Left lung (tissue), 10 donors: ENCODE data around the gene FOXA1. TPM values are rescaled to one million over a fixed set of nuclear protein-coding genes. Genes with fewer than 3 reads are reported as not detected.

Source experiments
- ATAC-seq: fragments of 200-7000 bp; cut with Tn5 transposase; one replicate; pipeline ENCODE4 v1.9.1; 2020; ENCODE audit warnings: moderate library complexity
- DNase-seq, 4 donors: peaks; one replicate each; pipeline ENCODE4 v3.0.0-alpha.2; 2013 to 2020
- H3K27ac ChIP-seq, 2 donors: fragments of 200-600 bp; sonication (generic) in 1 of 2; one replicate each; pipeline versions ENCODE4 v1.5.0 to v1.8.0; 2020 to 2021
- H3K27me3 ChIP-seq, 2 donors: fragments of 200-600 bp; sonication (generic) in 1 of 2; one replicate each; pipeline versions ENCODE4 v1.5.0 to v1.8.0; 2020 to 2021
- H3K36me3 ChIP-seq, 2 donors: fragments of 200-600 bp; sonication (generic) in 1 of 2; one replicate each; pipeline versions ENCODE4 v1.5.0 to v1.8.0; 2020 to 2021
- H3K4me1 ChIP-seq, 2 donors: fragments of 200-600 bp; one replicate each; pipeline ENCODE4 v1.8.0; 2021
- H3K4me3 ChIP-seq, 2 donors: fragments of 200-600 bp; sonication (generic) in 1 of 2; one replicate each; pipeline versions ENCODE4 v1.5.0 to v1.8.0; 2020 to 2021; ENCODE audit warnings: mild to moderate bottlenecking in 1 of 2
- H3K9me3 ChIP-seq, 2 donors: fragments of 200-600 bp; sonication (generic) in 1 of 2; one replicate each; pipeline versions ENCODE4 v1.5.0 to v1.8.0; 2020 to 2021
- CTCF ChIP-seq, 2 donors: fragments of 200-600 bp; sonication (generic) in 1 of 2; IDR thresholded peaks; one replicate each; pipeline versions ENCODE4 v1.5.0 to v1.8.0; 2021; ENCODE audit warnings: antibody characterized with exemption in 2 of 2
- intact Hi-C, 2 donors: fragments of 100-400 bp; cut with DNase I; formaldehyde crosslinking; loops; one replicate each; pipeline versions ENCODE4 v1.11.2 to v1.14.2; 2022
- polyA plus RNA-seq, 6 donors: library from polyadenylated mRNA; unstranded; fragments of 120-200 nt; gene quantifications; one replicate each; pipeline ENCODE4 v1.2.1, GENCODE V29; 2013; ENCODE audit not compliant: insufficient read length in 6 of 6
- total RNA-seq, 2 donors: library from RNA; stranded (reverse); fragmentation: NEBNext Ultra II Directional; extraction: Animal tissue kit (Norgen Biotek cat#: 25700); gene quantifications; one replicate each; pipeline ENCODE4 v1.2.1, GENCODE V29; 2021
- donor health status: DM: no; HTN: yes; CAD: no.
- donor health status: DM: no; HTN: no; CAD: no.

The FOXA1 gene
- total and polyA plus RNA-seq, 8 donors = 30.2 to 52.9 (median 41.8) TPM

DNA sequence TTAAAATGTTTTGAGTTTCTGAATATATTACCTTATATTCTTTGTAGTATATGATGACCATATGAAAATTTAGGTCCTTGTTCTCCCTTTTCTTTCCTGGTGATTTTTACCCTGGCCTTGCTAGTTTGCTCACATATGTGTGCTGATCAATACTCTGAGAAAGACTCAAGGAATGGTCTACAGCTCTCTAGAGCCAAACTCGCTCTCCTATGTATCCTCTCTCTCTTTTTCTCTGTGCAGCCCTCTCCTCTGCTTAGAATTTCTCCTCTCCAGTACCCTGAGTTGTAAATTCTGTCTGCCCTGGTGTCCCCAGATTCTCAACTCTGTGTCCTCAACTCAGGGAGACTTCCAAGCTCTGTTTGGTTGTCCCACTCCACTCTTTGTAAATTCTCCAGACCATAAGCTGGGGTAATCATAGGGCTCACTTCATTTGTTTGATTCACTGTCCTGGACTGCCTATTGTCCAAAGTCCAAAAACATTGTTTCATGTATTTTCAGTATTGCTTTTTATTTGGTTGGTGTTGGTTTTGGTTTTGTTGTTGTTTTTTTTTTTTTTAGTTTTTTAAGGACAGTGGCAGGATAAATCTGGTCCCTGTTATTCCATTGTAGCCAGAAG, 41.0 kb downstream of the FOXA1 start:
- no peak for TF ChIP-seq CTCF (IDR thresholded peaks at IDR 0.05)
- Histone ChIP-seq H3K36me3 (no peaks in the 10 kb centered on the region), H3K4me3 (no peak overlapping the region), H3K27me3 (no peaks in the 10 kb centered on the region), H3K27ac (no peak overlapping the region), H3K9me3 (peaks cover 0 to 22% of the 10 kb centered on the region in 2 donors), H3K4me1 (no peaks in the 10 kb centered on the region)
- DNase-seq (no peak), ATAC-seq (no peak)
- intact Hi-C loops = no loop called here

DNA sequence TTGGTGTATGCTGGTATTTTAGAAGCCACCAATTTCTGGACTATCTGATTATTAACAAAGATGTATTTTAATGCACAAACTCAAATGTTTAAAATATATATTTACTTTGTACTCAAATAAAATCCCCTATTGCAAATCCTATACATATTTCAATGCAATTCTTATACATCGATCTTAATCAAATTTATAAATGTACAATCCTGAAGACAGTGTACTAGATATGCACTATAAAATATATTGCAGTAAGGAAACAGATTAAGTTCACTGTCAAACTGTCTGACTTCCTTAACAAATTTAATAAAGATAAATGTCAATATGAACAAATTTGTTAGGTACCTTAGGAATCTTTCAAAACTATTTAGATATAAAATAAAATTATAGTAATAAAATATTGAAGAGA, 43.9 kb downstream of the FOXA1 start:
- H3K9me3 ChIP-seq = peaks cover 0 to 13% of the 10 kb centered on the region in 2 donors
- TF ChIP-seq CTCF (IDR thresholded peaks at IDR 0.05) = no peak
- no peaks in the 10 kb centered on the region for H3K36me3 ChIP-seq
- DNase-seq = no peak
- intact Hi-C loops = no loop called here
- H3K27ac ChIP-seq = no peak overlapping the region
- no peak overlapping the region for H3K4me3 ChIP-seq
- no peaks in the 10 kb centered on the region for H3K27me3 ChIP-seq
- no peaks in the 10 kb centered on the region for H3K4me1 ChIP-seq
- no peak for ATAC-seq

DNA sequence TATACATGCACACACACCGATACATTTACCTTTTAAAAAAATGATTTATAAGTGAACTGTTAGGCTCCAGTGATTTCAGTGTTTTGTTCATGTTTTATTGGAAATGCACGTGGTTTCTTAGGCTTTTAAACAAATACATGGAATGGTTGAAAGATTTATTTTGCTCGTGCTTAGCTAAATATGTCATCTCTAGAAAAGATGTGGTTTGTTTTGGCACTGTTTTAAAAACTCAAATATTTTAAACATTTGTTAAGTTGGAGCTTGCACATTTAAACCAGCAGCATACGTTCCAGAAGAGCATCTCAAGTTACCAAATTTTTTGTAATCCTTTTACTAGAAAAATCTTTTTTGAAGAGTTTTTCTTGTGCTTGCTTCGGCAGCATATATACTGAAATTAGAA, 44.5 kb downstream of the FOXA1 start:
- peaks cover 0 to 13% of the 10 kb centered on the region in 2 donors for H3K9me3 ChIP-seq
- no peak overlapping the region for H3K27ac ChIP-seq
- H3K4me3 ChIP-seq = no peak overlapping the region
- no peaks in the 10 kb centered on the region for H3K27me3 ChIP-seq
- no peaks in the 10 kb centered on the region for H3K36me3 ChIP-seq
- no peak for TF ChIP-seq CTCF (IDR thresholded peaks at IDR 0.05)
- intact Hi-C loops = no loop called here
- no peak for ATAC-seq
- no peaks in the 10 kb centered on the region for H3K4me1 ChIP-seq
- DNase-seq = no peak

DNA sequence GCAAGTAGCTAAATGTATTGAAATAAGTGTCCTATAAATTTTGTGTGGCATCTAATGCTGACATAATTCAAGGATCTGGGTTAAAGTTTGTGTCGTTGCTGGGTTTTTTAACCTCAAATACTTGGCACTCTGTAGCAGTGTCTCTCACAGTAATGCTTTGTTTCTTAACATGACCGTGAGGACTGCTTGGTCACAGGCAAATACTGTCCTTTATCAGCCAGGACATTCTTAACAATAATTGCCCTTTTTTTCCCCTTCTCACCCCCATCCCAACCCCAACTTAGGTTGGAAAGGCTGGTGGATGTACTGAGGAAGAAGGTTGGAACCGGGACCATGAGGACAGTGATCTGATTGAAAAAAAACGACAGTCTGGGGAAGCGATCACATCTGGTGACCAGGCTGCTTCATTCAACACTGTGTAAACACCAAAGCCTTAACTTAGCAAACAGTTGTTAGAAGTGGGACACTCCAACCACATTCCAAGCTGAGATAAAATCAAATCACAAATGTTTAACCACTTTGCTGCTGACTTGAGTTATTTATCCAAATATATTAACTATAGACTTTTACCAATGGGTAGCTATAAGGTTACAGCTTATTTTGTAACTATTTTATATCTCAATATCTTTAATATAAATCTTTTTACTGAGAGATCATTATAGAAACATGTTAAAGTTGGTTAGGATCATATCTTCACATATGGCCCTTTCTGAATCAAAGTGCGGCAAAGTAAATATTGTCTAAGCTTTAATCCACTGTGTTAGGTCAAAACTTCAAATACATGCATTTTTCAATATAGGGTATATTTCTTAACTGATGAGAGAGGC, 48.2 kb downstream of the FOXA1 start:
- DNase-seq (peak in 1 of 4 donors; percentile 7), ATAC-seq (peak; percentile 88)
- no peaks in the 10 kb centered on the region for H3K27me3 ChIP-seq
- no peak for TF ChIP-seq CTCF (IDR thresholded peaks at IDR 0.05)
- no peaks in the 10 kb centered on the region for H3K36me3 ChIP-seq
- H3K27ac ChIP-seq = peak overlapping the region in 1 of 2 donors; percentile 10
- H3K4me1 ChIP-seq = peaks cover 0 to 4% of the 10 kb centered on the region in 2 donors
- H3K4me3 ChIP-seq = no peak overlapping the region
- intact Hi-C loops = no loop called here
- no peaks in the 10 kb centered on the region for H3K9me3 ChIP-seq

GRCh38 chr14:37545174-37545573, 49.9 kb downstream of the FOXA1 start:
- no peak overlapping the region for H3K4me3 ChIP-seq
- TF ChIP-seq CTCF (IDR thresholded peaks at IDR 0.05) = no peak
- H3K27me3 ChIP-seq = no peaks in the 10 kb centered on the region
- ATAC-seq = peak; percentile 77
- H3K27ac ChIP-seq = no peak overlapping the region
- no peaks in the 10 kb centered on the region for H3K36me3 ChIP-seq
- H3K9me3 ChIP-seq = no peaks in the 10 kb centered on the region
- peaks cover 0 to 4% of the 10 kb centered on the region in 2 donors for H3K4me1 ChIP-seq
- intact Hi-C loops = no loop called here
- no peak for DNase-seq
